GM12892 (cell line): ENCODE measurements around the gene WDR70.
"Not testable (repeated sequence)": the region's sequence is repeated elsewhere in the genome, so short reads cannot be mapped to it uniquely, and the experiment has no call there.

Source experiments
- DNase-seq: peaks from one replicate; pipeline ENCODE4 v3.0.0; 2011; ENCODE audit not compliant: insufficient read length
- FAIRE-seq: peaks from 2 replicates; lab custom pipeline; 2011; peaks lifted over from hg19 to GRCh38; lab: Jason Lieb, UNC
- POLR2A ChIP-seq: IDR thresholded peaks from 2 replicates; pipeline ENCODE4 v1.6.1; 2011; ENCODE audit warnings: low read depth, low read length, control low read depth
- POLR2AphosphoS5 ChIP-seq: IDR thresholded peaks from 2 replicates; pipeline ENCODE4 v1.6.1; 2011; ENCODE audit warnings: low read depth, low read length, control low read depth
- TAF1 ChIP-seq: IDR thresholded peaks from 2 replicates; pipeline ENCODE4 v1.6.1; 2011; ENCODE audit warnings: low read depth, mild to moderate bottlenecking, control low read depth, low read length, borderline replicate concordance

Gene WDR70

GRCh38 chr5:37471666-37472197 is 92.6 kb downstream of the WDR70 start:
- TF ChIP-seq POLR2A (no peak), POLR2AphosphoS5 (no peak), TAF1 (no peak)
- DNase-seq (no peak), FAIRE-seq (no peak)

GRCh38 chr5:37477426-37477825 is 98.3 kb downstream of the WDR70 start:
- no peak for TF ChIP-seq POLR2AphosphoS5
- TF ChIP-seq POLR2A = no peak
- no peak for TF ChIP-seq TAF1
- DNase-seq = no peak
- no peak for FAIRE-seq

GRCh38 chr5:37478121-37478894 is 99.2 kb downstream of the WDR70 start:
- no peak for FAIRE-seq

GRCh38 chr5:37481395-37481794 is 102.3 kb downstream of the WDR70 start:
- FAIRE-seq, DNase-seq: not testable (repeated sequence)

More at GRCh38 chr5:37478121-37478894, 99.2 kb downstream of the WDR70 start:
- no peak for DNase-seq
- TF ChIP-seq TAF1 = no peak
- no peak for TF ChIP-seq POLR2A
- TF ChIP-seq POLR2AphosphoS5 = no peak

GRCh38 chr5:37490120-37490810 is 111.1 kb downstream of the WDR70 start:
- FAIRE-seq = no peak
- DNase-seq = no peak
- TF ChIP-seq POLR2A = no peak
- TF ChIP-seq TAF1 = no peak
- TF ChIP-seq POLR2AphosphoS5 = no peak

GRCh38 chr5:37490931-37491330 is 111.8 kb downstream of the WDR70 start:
- TF ChIP-seq POLR2A (no peak), TAF1 (no peak), POLR2AphosphoS5 (no peak)
- FAIRE-seq (no peak), DNase-seq (no peak)

- TF ChIP-seq POLR2A (no peak), TAF1 (no peak), POLR2AphosphoS5 (no peak)
- no peak for DNase-seq
- FAIRE-seq = no peak
Measured at GRCh38 chr5:37492778-37493555, 113.8 kb downstream of the WDR70 start.

- TF ChIP-seq POLR2AphosphoS5 (no peak), POLR2A (no peak), TAF1 (no peak)
- DNase-seq (no peak), FAIRE-seq (no peak)
Measured at GRCh38 chr5:37494756-37495155, 115.6 kb downstream of the WDR70 start.

- no peak for DNase-seq
- no peak for FAIRE-seq
Measured at GRCh38 chr5:37495210-37495609, 116.1 kb downstream of the WDR70 start.

GRCh38 chr5:37495668-37496347 is 116.7 kb downstream of the WDR70 start:
- TF ChIP-seq POLR2A (no peak), TAF1 (no peak), POLR2AphosphoS5 (no peak)
- DNase-seq = no peak
- no peak for FAIRE-seq

More at GRCh38 chr5:37495210-37495609, 116.1 kb downstream of the WDR70 start:
- TF ChIP-seq TAF1 = no peak
- no peak for TF ChIP-seq POLR2A
- TF ChIP-seq POLR2AphosphoS5 = no peak
